Stomach (tissue), 9 donors: ENCODE data around the gene RBMS3. TPM values are rescaled to one million over a fixed set of nuclear protein-coding genes. Genes with fewer than 3 reads are reported as not detected.

ENCODE experiments used
- DNase-seq, 2 donors: peaks; one replicate each; pipeline versions ENCODE4 v3.0.0 to v3.0.0-alpha.2; 2013 to 2019
- H3K27ac ChIP-seq, 5 donors: fragments of 200-600 bp in 4 of 5; sonication (generic) in 4 of 5; one replicate each; pipeline ENCODE4 v1.5.1; 2013 to 2019; ENCODE audit warnings: mild to moderate bottlenecking in 1 of 5, moderate library complexity in 1 of 5
- H3K27me3 ChIP-seq, 3 donors: fragments of 200-600 bp; sonication (generic); one replicate each; pipeline ENCODE4 v1.5.1; 2017 to 2019; ENCODE audit warnings: mixed run types in 1 of 3
- H3K36me3 ChIP-seq, 4 donors: fragments of 200-600 bp; sonication (generic); 1 replicate in 3 of 4; 2 replicates in 1 of 4; pipeline ENCODE4 v1.5.1; 2016 to 2019
- H3K4me1 ChIP-seq, 4 donors: fragments of 200-600 bp; sonication (generic); one replicate each; pipeline ENCODE4 v1.5.1; 2016 to 2019
- H3K4me3 ChIP-seq, 4 donors: fragments of 200-600 bp; sonication (generic) in 3 of 4; one replicate each; pipeline ENCODE4 v1.5.1; 2016 to 2019; ENCODE audit warnings: mild to moderate bottlenecking in 1 of 4
- H3K9me3 ChIP-seq, 4 donors: fragments of 200-600 bp; sonication (generic); one replicate each; pipeline ENCODE4 v1.5.1; 2016 to 2019
- EP300 ChIP-seq: sonication (generic); formaldehyde crosslinking; IDR thresholded peaks from one replicate; pipeline ENCODE4 v1.6.1; 2017; ENCODE audit warnings: antibody characterized with exemption
- POLR2A ChIP-seq, 4 donors: fragments of 450-650 bp; IDR thresholded peaks; one replicate each; pipeline ENCODE4 v1.6.1; 2016; ENCODE audit warnings: antibody characterized with exemption in 4 of 4, control low read depth in 2 of 4, mild to moderate bottlenecking in 1 of 4, moderate library complexity in 1 of 4
- POLR2AphosphoS5 ChIP-seq, 3 donors: sonication (generic); formaldehyde crosslinking; IDR thresholded peaks; one replicate each; pipeline ENCODE4 v1.6.1; 2016; ENCODE audit warnings: antibody characterized with exemption in 3 of 3
- WGBS, 5 donors: extraction: QIAGEN DNeasy Blood & Tissue Kit in 3 of 5; methylation state at CpG; one replicate each; pipeline versions ENCODE4 v1.1.5 to v1.1.7; 2013 to 2018; 5-methylcytosine and 5-hydroxymethylcytosine counted together
- intact Hi-C: fragments of 100-400 bp; cut with DNase I; formaldehyde crosslinking; loops from one replicate; pipeline ENCODE4 v1.15.1; 2023; ENCODE audit warnings: low total_unique reads
- polyA plus RNA-seq, 3 donors: library from polyadenylated mRNA; stranded (reverse); fragments of 200-250 nt; gene quantifications; one replicate each; pipeline ENCODE4 v1.2.3, GENCODE V29; 2013
- total RNA-seq, 5 donors: library from RNA; depleted of rRNA; stranded (reverse); fragments of >200 nt; gene quantifications; one replicate each; pipeline versions ENCODE4 v1.1.0 to v1.2.3, GENCODE V29; 2014 to 2016
- TF ChIP-seq, protein P1 (sequence below), 7 experiments: fragments of 450-650 bp in 4 of 7; fragments of 200-600 bp in 3 of 7; sonication (generic) in 3 of 7; IDR thresholded peaks; one replicate each; pipeline ENCODE4 v1.5.1; 2016 to 2019; ENCODE audit warnings: antibody characterized with exemption in 7 of 7, control low read depth in 2 of 7, mild to moderate bottlenecking in 1 of 7
- donor health status: healthy with polysubstance abuse.
- donor health status: Bipolar disorder and iron deficiency.
- donor health status: healthy.

Gene RBMS3
- total and polyA plus RNA-seq, 8 donors = 2.0 to 103 (median 16.0) TPM

DNA sequence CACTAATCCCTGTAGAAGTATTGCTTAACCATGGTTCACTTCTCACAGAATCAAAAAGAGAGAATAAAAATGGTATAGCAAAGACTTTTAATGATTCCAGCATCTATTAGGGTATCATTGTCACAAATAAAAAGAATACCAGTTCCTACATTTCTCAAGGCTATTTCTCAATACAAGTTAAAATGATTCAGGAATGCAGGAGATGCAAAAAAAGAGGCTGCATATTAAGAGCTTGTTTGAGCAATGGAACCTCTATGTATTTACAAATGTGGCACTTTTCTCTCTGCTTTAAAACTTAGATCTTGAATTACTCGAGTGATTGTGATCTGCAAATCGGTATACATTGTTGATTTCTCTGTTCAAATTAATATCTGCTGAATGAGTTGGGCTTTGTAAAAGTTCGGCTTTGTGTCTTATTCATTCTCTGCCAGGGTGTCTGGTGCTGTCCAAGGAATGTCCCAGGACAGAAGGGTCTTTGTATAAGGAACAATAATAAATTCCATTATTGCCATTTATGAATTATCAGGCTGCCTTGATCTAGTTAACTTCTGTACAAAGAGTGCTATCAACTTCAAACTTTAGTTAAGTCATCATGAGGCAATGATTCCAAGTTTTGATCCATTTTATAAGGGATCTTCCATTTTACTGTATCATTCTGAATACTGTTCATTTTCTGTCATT, 364.2 kb downstream of the RBMS3 start:
- TF ChIP-seq, protein P1, sequence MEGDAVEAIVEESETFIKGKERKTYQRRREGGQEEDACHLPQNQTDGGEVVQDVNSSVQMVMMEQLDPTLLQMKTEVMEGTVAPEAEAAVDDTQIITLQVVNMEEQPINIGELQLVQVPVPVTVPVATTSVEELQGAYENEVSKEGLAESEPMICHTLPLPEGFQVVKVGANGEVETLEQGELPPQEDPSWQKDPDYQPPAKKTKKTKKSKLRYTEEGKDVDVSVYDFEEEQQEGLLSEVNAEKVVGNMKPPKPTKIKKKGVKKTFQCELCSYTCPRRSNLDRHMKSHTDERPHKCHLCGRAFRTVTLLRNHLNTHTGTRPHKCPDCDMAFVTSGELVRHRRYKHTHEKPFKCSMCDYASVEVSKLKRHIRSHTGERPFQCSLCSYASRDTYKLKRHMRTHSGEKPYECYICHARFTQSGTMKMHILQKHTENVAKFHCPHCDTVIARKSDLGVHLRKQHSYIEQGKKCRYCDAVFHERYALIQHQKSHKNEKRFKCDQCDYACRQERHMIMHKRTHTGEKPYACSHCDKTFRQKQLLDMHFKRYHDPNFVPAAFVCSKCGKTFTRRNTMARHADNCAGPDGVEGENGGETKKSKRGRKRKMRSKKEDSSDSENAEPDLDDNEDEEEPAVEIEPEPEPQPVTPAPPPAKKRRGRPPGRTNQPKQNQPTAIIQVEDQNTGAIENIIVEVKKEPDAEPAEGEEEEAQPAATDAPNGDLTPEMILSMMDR (IDR thresholded peaks at IDR 0.05) = no peak
- TF ChIP-seq POLR2AphosphoS5 (IDR thresholded peaks at IDR 0.05) = no peak
- H3K4me3 ChIP-seq = no peak overlapping the region
- H3K36me3 ChIP-seq = no peaks in the 10 kb centered on the region
- peak in 1 of 2 donors; percentile 18 for DNase-seq
- no peak overlapping the region for H3K27ac ChIP-seq
- intact Hi-C loops = no loop called here
- no peaks in the 10 kb centered on the region for H3K9me3 ChIP-seq
- no peaks in the 10 kb centered on the region for H3K27me3 ChIP-seq
- WGBS, 5 donors = 84 to 88% (median 87%) methylated on average over 3 of the region's 3 CpGs
- peaks cover 0 to 17% (median 3%) of the 10 kb centered on the region in 4 donors for H3K4me1 ChIP-seq

DNA sequence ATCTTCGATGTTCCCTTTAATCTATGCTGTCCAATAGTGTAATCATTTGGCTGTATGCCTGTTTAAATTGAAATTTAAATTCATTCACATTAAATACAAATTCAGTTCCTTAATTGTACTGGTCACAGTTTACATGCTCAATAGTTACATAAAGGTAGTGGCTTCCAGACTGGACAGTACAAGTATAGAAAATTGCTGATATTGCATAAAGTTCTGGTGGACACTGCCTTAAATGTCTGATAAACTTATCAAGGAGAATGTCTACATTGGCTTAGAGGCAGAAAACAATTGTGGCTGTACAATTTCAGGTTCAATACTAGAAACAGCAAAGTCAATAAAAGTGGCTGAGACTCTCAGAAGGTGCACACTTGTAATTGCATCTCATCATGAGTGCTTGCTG, 365.2 kb downstream of the RBMS3 start:
- 74 to 91% (median 86%) methylated on average over 1 of the region's 1 CpG for WGBS, 5 donors
- no peak for DNase-seq
- TF ChIP-seq POLR2A (IDR thresholded peaks at IDR 0.05) (no peak), EP300 (no peak), POLR2AphosphoS5 (IDR thresholded peaks at IDR 0.05) (no peak)
- TF ChIP-seq, protein P1 (IDR thresholded peaks at IDR 0.05) = no peak
- H3K4me3 ChIP-seq = no peak overlapping the region
- no peaks in the 10 kb centered on the region for H3K27me3 ChIP-seq
- H3K27ac ChIP-seq = no peak overlapping the region
- peaks cover 0 to 17% (median 3%) of the 10 kb centered on the region in 4 donors for H3K4me1 ChIP-seq
- intact Hi-C loops = no loop called here
- no peaks in the 10 kb centered on the region for H3K9me3 ChIP-seq
- no peaks in the 10 kb centered on the region for H3K36me3 ChIP-seq

DNA sequence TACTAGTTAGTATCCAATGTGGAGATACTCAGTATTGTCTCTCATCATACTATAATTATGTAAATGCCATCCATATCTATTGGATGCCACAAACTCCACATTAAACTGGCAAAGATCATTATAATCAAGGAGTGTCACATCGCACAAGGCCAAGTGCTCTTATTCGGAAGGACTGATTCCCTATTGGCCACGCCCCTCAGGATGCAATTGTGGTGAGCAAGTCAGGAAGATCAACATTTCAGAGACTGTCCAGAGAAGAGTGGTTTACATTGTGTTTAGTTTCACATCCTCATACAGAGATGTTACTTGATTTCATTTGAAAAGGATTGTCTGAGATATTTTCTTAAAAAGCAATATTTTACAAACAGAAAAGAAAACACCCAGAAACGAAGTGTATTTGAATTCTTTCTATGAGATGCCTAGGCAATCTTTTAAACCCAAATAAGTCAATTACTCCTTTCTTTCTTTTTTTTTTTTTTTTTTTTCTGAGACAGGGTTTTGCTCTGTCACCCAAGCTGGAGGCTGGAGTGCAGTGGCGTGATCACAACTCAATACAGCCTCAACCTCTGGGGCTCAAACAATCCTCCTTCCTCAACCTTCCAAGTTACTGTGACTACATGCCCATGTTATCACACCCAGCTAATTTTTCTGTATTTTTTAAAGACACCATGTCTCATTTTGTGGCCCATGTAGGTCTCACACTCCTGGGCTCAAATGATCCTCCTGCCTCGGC, 369.1 kb downstream of the RBMS3 start:
- Histone ChIP-seq H3K9me3 (no peaks in the 10 kb centered on the region), H3K4me1 (no peaks in the 10 kb centered on the region), H3K4me3 (no peak overlapping the region), H3K27me3 (no peaks in the 10 kb centered on the region), H3K36me3 (no peaks in the 10 kb centered on the region), H3K27ac (no peak overlapping the region)
- intact Hi-C loops = no loop called here
- TF ChIP-seq POLR2A (IDR thresholded peaks at IDR 0.05) (no peak), POLR2AphosphoS5 (IDR thresholded peaks at IDR 0.05) (no peak), EP300 (no peak)
- TF ChIP-seq, protein P1 (IDR thresholded peaks at IDR 0.05) = no peak
- 81 to 88% (median 82%) methylated on average over 6 of the region's 6 CpGs for WGBS, 5 donors
- peak in 1 of 2 donors; percentile 18 for DNase-seq

DNA sequence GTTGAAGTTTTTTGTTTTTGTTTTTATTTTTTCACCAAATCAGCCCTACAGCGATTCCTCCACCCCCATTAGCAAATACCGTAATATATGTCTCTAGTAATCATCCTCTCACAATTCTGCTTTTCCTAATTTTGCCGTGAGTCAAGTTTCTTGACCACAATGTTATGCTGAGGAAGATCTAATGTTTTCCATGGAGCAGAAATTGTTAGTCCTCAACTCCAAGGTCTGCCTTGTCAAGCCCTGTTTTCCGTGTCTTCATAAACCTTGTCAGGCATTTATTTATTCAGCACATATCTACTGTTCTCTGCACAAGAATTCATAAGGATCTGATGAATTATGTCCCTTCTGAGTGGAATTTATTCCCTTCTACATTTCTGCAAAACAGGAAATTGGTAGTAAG, 372.8 kb downstream of the RBMS3 start:
- WGBS, 5 donors = 84 to 93% (median 91%) methylated on average over 4 of the region's 4 CpGs
- Histone ChIP-seq H3K9me3 (no peaks in the 10 kb centered on the region), H3K27ac (no peak overlapping the region), H3K4me3 (no peak overlapping the region), H3K36me3 (no peaks in the 10 kb centered on the region), H3K4me1 (no peaks in the 10 kb centered on the region), H3K27me3 (no peaks in the 10 kb centered on the region)
- TF ChIP-seq, protein P1 (IDR thresholded peaks at IDR 0.05) = no peak
- TF ChIP-seq POLR2AphosphoS5 (IDR thresholded peaks at IDR 0.05) = no peak
- no peak for TF ChIP-seq EP300
- TF ChIP-seq POLR2A (IDR thresholded peaks at IDR 0.05) = no peak
- no peak for DNase-seq
- intact Hi-C loops = no loop called here
